Duodenal mucosa (tissue), 2 donors: Measurements from ENCODE around the gene MANSC1.

ENCODE experiments used
- H3K27ac ChIP-seq: one replicate; pipeline ENCODE4 v1.7.0; 2013; ENCODE audit warnings: low read depth, low read length
- H3K27me3 ChIP-seq, 2 donors: one replicate each; pipeline ENCODE4 v1.7.0; 2013; ENCODE audit warnings: low read length in 2 of 2, control low read depth in 1 of 2; ENCODE audit not compliant: insufficient read depth in 2 of 2, control insufficient read depth in 1 of 2
- H3K36me3 ChIP-seq, 2 donors: one replicate each; pipeline ENCODE4 v1.7.0; 2013; ENCODE audit warnings: low read length in 2 of 2, control low read depth in 1 of 2; ENCODE audit not compliant: insufficient read depth in 2 of 2, control insufficient read depth in 1 of 2
- H3K4me1 ChIP-seq, 2 donors: one replicate each; pipeline ENCODE4 v1.7.0; 2013; ENCODE audit warnings: low read length in 2 of 2, control low read depth in 1 of 2; ENCODE audit not compliant: insufficient read depth in 2 of 2, control insufficient read depth in 1 of 2
- H3K4me3 ChIP-seq, 2 donors: one replicate each; pipeline ENCODE4 v1.7.0; 2013; ENCODE audit warnings: low read length in 2 of 2, low read depth in 1 of 2
- H3K9ac ChIP-seq, 2 donors: one replicate each; pipeline ENCODE4 v1.7.0; 2013; ENCODE audit warnings: low read length in 2 of 2, low read depth in 1 of 2
- H3K9me3 ChIP-seq, 2 donors: one replicate each; pipeline ENCODE4 v1.7.0; 2013; ENCODE audit warnings: low read length in 2 of 2, control low read depth in 1 of 2; ENCODE audit not compliant: control insufficient read depth in 1 of 2

MANSC1 gene

GRCh38 chr12:12294215-12295005, 55.6 kb downstream of the MANSC1 start:
- no peak overlapping the region for H3K27ac ChIP-seq
- H3K27me3 ChIP-seq: no peaks in the 10 kb centered on the region
- no peaks in the 10 kb centered on the region for H3K4me1 ChIP-seq
- H3K9me3 ChIP-seq: no peaks in the 10 kb centered on the region
- H3K4me3 ChIP-seq: no peak overlapping the region
- no peaks in the 10 kb centered on the region for H3K36me3 ChIP-seq
- no peak overlapping the region for H3K9ac ChIP-seq

DNA sequence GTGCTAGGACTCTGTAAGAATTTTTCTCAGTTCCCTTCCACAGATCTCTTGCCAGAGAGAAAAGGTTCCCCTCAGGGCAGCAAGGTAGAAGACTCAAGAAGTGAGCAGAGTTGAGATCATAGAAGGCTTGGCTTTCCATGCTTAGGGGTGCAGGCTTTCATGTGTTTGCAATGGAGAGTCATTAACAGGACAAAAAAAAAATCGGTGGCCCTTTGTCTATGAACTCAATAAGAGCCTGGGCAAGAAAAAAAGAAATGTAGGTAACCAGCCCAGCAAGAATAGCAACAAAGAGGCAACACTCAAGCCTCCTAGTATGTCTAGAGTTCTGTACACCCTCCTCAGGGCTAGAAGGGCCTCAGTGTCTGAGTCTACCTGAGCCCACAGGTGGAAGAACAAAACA, 59.8 kb downstream of the MANSC1 start:
- no peaks in the 10 kb centered on the region for H3K36me3 ChIP-seq
- H3K27ac ChIP-seq: no peak overlapping the region
- H3K9ac ChIP-seq: no peak overlapping the region
- H3K27me3 ChIP-seq: no peaks in the 10 kb centered on the region
- no peaks in the 10 kb centered on the region for H3K4me1 ChIP-seq
- no peak overlapping the region for H3K4me3 ChIP-seq
- no peaks in the 10 kb centered on the region for H3K9me3 ChIP-seq

DNA sequence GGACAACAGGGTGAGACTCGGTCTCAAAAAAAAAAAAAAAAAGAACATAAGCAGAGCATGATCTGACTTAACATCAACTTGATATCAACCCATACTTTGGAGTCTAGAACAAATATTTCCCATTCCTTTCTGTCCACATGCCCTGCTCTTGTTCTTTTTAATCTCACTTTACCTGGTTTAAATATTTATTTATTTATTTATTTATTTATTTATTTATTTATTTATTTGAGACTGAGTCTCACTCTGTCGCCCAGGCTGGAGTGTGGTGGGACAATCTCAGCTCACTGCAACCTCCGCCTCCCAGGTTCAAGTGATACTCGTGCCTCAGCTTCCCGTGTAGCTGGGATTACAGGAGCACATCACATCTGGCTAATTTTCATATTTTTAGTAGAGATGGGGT, 63.6 kb downstream of the MANSC1 start:
- H3K36me3 ChIP-seq: no peaks in the 10 kb centered on the region
- H3K27ac ChIP-seq: no peak overlapping the region
- H3K4me3 ChIP-seq: no peak overlapping the region
- no peaks in the 10 kb centered on the region for H3K27me3 ChIP-seq
- H3K9me3 ChIP-seq: no peaks in the 10 kb centered on the region
- no peak overlapping the region for H3K9ac ChIP-seq
- peaks cover 4% of the 10 kb centered on the region in 2 donors for H3K4me1 ChIP-seq

- no peaks in the 10 kb centered on the region for H3K36me3 ChIP-seq
- peaks cover 4% of the 10 kb centered on the region in 2 donors for H3K4me1 ChIP-seq
- no peak overlapping the region for H3K9ac ChIP-seq
- no peaks in the 10 kb centered on the region for H3K9me3 ChIP-seq
- no peak overlapping the region for H3K4me3 ChIP-seq
- H3K27ac ChIP-seq: no peak overlapping the region
- H3K27me3 ChIP-seq: no peaks in the 10 kb centered on the region
Observed at GRCh38 chr12:12282761-12283425, 67.1 kb downstream of the MANSC1 start.

DNA sequence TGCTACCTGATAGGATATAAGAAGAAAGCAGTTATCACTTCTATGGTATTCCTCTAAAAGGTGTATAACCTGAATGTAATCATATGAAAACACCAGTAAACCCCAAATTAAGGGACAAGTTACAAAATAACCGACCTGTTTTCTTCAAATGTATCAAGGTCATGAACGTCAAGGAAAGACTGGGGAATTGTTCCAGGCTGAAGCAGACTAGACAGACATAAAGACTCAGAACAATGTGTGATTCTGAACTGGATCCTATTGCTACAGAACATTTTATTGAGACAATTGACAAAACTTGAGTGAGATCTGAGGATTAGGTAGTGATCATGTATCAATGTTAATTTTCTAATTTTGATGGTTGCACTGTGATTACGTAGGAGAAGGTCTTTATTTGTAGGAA, 67.8 kb downstream of the MANSC1 start:
- peaks cover 4% of the 10 kb centered on the region in 2 donors for H3K4me1 ChIP-seq
- no peaks in the 10 kb centered on the region for H3K9me3 ChIP-seq
- no peaks in the 10 kb centered on the region for H3K27me3 ChIP-seq
- H3K9ac ChIP-seq: no peak overlapping the region
- no peak overlapping the region for H3K27ac ChIP-seq
- no peak overlapping the region for H3K4me3 ChIP-seq
- H3K36me3 ChIP-seq: no peaks in the 10 kb centered on the region

- no peaks in the 10 kb centered on the region for H3K27me3 ChIP-seq
Observed at GRCh38 chr12:12281134-12281533, 68.9 kb downstream of the MANSC1 start.

GRCh38 chr12:12278899-12279298, 71.1 kb downstream of the MANSC1 start:
- Histone ChIP-seq H3K36me3 (no peaks in the 10 kb centered on the region), H3K4me3 (no peak overlapping the region), H3K4me1 (peaks cover 4% of the 10 kb centered on the region in 2 donors), H3K9me3 (no peaks in the 10 kb centered on the region), H3K9ac (no peak overlapping the region), H3K27me3 (no peaks in the 10 kb centered on the region), H3K27ac (no peak overlapping the region)

More at GRCh38 chr12:12281134-12281533, 68.9 kb downstream of the MANSC1 start:
- peaks cover 4% of the 10 kb centered on the region in 2 donors for H3K4me1 ChIP-seq
- no peaks in the 10 kb centered on the region for H3K9me3 ChIP-seq
- H3K36me3 ChIP-seq: no peaks in the 10 kb centered on the region
- no peak overlapping the region for H3K9ac ChIP-seq
- no peak overlapping the region for H3K4me3 ChIP-seq
- no peak overlapping the region for H3K27ac ChIP-seq
